ENCODE results near the gene RFX1.
A peak's percentile ranks its signal among the peaks of the same experiment; 100 is the strongest.

RFX1 gene

DNA sequence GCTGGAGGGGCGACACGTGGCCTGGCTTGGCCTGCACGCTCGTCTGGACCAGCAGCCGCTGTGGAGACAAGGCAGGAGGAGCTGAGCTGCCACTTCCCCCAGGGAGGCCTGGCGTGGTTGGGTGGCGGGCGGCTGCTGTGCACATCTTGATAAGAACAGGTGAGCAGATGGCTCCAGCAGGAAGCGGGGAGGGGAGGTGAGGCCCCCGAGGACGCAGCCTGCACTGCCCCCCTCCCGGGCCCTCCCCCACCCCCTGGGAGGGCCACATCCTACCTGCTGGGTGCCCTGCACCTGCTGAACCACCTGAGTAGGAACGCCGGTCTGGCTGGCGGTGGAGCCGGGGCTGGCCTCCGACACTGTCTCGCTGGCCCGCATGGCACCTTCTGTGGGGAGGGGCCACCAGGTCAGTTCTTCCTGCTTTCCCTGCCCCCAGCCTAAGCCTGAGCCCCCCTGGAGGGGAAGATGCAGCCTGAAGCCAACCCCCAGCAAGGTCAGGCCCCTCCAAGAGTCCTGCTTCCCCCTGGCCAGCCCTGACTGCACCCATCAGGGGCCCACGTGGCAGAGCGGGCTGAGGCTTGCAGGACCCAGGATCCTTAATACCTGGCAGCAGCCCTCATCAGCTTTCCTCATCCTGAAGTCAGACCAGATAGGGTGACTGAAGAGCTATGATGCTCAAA, 22.8 kb downstream of the RFX1 start:
- Histone ChIP-seq H3K36me3 (ENCODE audit: control insufficient read depth, low read length) (peaks cover 20% of the 10 kb centered on the region), H3K27me3 (ENCODE audit: control insufficient read depth, low read length) (no peaks in the 10 kb centered on the region), H3K27ac (ENCODE audit: low read depth, low read length) (peak overlapping the region; percentile 39), H3K9me3 (ENCODE audit: control insufficient read depth, insufficient read depth, low read length) (no peaks in the 10 kb centered on the region), H3K4me3 (ENCODE audit: low read length) (peak overlapping the region; percentile 22), H3K79me2 (ENCODE audit: control insufficient read depth, low read length) (peaks cover 6% of the 10 kb centered on the region; the same call in 1 of the 2 replicates), H4K20me1 (ENCODE audit: control insufficient read depth, insufficient read depth, low read depth, low read length) (no peaks in the 10 kb centered on the region), H3K4me2 (ENCODE audit: low read length) (peak overlapping the region; percentile 58), H3K4me1 (ENCODE audit: control insufficient read depth, low read length) (peaks cover 69% of the 10 kb centered on the region), H3K9me2 (replicated peaks; ENCODE audit: control insufficient read depth, low read length) (no peaks in the 10 kb centered on the region), H3F3A (ENCODE audit: control insufficient read depth, insufficient read depth) (peaks cover 21% of the 10 kb centered on the region)
- TF ChIP-seq EZH2phosphoT487 (IDR thresholded peaks at IDR 0.05; ENCODE audit: borderline replicate concordance, low read length) = no peak
- no peak for TF ChIP-seq CTCF (IDR thresholded peaks at IDR 0.05; ENCODE audit: low read depth, low read length, poor library complexity, severe bottlenecking)

- Histone ChIP-seq H3K4me1 (ENCODE audit: control insufficient read depth, low read length) (peaks cover 63% of the 10 kb centered on the region), H3K27me3 (ENCODE audit: control insufficient read depth, low read length) (no peaks in the 10 kb centered on the region), H3K4me3 (ENCODE audit: low read length) (peak overlapping the region; percentile 22; the same call in 1 of the 2 replicates), H3K9me3 (ENCODE audit: control insufficient read depth, insufficient read depth, low read length) (no peaks in the 10 kb centered on the region), H3K9me2 (replicated peaks; ENCODE audit: control insufficient read depth, low read length) (no peaks in the 10 kb centered on the region), H4K20me1 (ENCODE audit: control insufficient read depth, insufficient read depth, low read depth, low read length) (no peaks in the 10 kb centered on the region), H3F3A (ENCODE audit: control insufficient read depth, insufficient read depth) (peaks cover 21% of the 10 kb centered on the region), H3K4me2 (ENCODE audit: low read length) (peak overlapping the region; percentile 58), H3K27ac (ENCODE audit: low read depth, low read length) (no peak overlapping the region), H3K36me3 (ENCODE audit: control insufficient read depth, low read length) (peaks cover 14% of the 10 kb centered on the region), H3K79me2 (ENCODE audit: control insufficient read depth, low read length) (0 out of 2 replicates have a peak, but pooled peaks cover 2% of the 10 kb centered on the region)
- TF ChIP-seq EZH2phosphoT487 (IDR thresholded peaks at IDR 0.05; ENCODE audit: borderline replicate concordance, low read length) (no peak), CTCF (IDR thresholded peaks at IDR 0.05; ENCODE audit: low read depth, low read length, poor library complexity, severe bottlenecking) (no peak)
Measured at GRCh38 chr19:13982773-13983172, 23.3 kb downstream of the RFX1 start.

DNA sequence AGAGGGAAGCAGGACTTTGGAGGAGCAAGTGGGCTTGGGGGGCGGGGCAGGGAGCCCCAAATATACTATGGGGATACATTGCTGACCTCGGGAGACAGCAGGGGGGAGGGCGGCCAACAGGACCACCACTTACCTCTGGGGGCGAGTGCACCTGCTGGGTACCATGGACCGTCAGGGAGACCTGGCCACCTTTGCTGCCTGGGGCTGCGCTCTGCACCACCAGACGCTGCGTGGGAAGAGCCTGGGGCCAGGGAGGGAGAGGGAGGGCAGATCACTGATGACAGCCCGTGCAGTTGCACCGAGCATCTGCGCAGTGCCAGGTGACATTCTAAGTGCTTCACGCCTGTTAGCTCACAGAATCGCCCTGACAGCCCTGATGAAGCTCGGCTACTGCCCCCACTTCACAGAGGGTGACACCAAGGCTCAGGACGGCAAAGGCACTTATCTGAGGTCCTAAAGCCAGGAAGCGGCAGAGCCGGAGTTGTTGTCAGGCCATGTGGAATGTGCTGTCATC, 24.1 kb downstream of the RFX1 start:
- Histone ChIP-seq H3K9me2 (replicated peaks; ENCODE audit: control insufficient read depth, low read length) (no peaks in the 10 kb centered on the region), H3K9me3 (ENCODE audit: control insufficient read depth, insufficient read depth, low read length) (no peaks in the 10 kb centered on the region), H3K27ac (ENCODE audit: low read depth, low read length) (no peak overlapping the region), H3K27me3 (ENCODE audit: control insufficient read depth, low read length) (no peaks in the 10 kb centered on the region), H3K4me1 (ENCODE audit: control insufficient read depth, low read length) (peaks cover 56% of the 10 kb centered on the region), H3K79me2 (ENCODE audit: control insufficient read depth, low read length) (no peaks in the 10 kb centered on the region), H4K20me1 (ENCODE audit: control insufficient read depth, insufficient read depth, low read depth, low read length) (no peaks in the 10 kb centered on the region), H3K4me2 (ENCODE audit: low read length) (0 out of 2 replicates have a peak overlapping the region, but pooled peaks have one; percentile 12), H3F3A (ENCODE audit: control insufficient read depth, insufficient read depth) (peaks cover 20% of the 10 kb centered on the region), H3K4me3 (ENCODE audit: low read length) (no peak overlapping the region), H3K36me3 (ENCODE audit: control insufficient read depth, low read length) (peaks cover 9% of the 10 kb centered on the region)
- TF ChIP-seq CTCF (IDR thresholded peaks at IDR 0.05; ENCODE audit: low read depth, low read length, poor library complexity, severe bottlenecking) (no peak), EZH2phosphoT487 (IDR thresholded peaks at IDR 0.05; ENCODE audit: borderline replicate concordance, low read length) (no peak)

Data from DOHH2 (cell line).